HepG2 (cell line): ENCODE measurements around the gene ARL11. TPM values are rescaled to one million over a fixed set of nuclear protein-coding genes. Genes with fewer than 3 reads are reported as not detected.
A peak's percentile ranks its signal among the peaks of the same experiment; 100 is the strongest.

Source experiments
- CCDC6 ChIP-seq: sonication (generic); formaldehyde crosslinking; IDR thresholded peaks from 2 replicates; pipeline ENCODE4 v1.8.1; 2022; ENCODE audit warnings: mild to moderate bottlenecking, missing genetic modification reagents, moderate library complexity
- EED ChIP-seq: sonication (generic); formaldehyde crosslinking; IDR thresholded peaks from 2 replicates; pipeline ENCODE4 v1.5.0; 2020; ENCODE audit warnings: mild to moderate bottlenecking, missing genetic modification reagents
- PBX2 ChIP-seq: IDR thresholded peaks from 2 replicates; pipeline ENCODE4 v1.6.1; 2016; ENCODE audit warnings: control low read depth
- RELA ChIP-seq: sonication (generic); formaldehyde crosslinking; IDR thresholded peaks from 2 replicates; pipeline ENCODE4 v1.4.0; 2020; ENCODE audit warnings: missing genetic modification reagents
- SIN3A ChIP-seq: IDR thresholded peaks from 2 replicates; pipeline ENCODE4 v1.6.1; 2011; ENCODE audit warnings: low read depth, mild to moderate bottlenecking, control low read depth, low read length, borderline replicate concordance
- SNAPC2 ChIP-seq: sonication (generic); formaldehyde crosslinking; IDR thresholded peaks from 2 replicates; pipeline ENCODE4 v1.8.1; 2022; ENCODE audit warnings: mild to moderate bottlenecking, missing genetic modification reagents
- TERF1 ChIP-seq: sonication (generic); formaldehyde crosslinking; IDR thresholded peaks from 2 replicates; pipeline ENCODE4 v1.8.0; 2022; ENCODE audit warnings: mild to moderate bottlenecking, missing genetic modification reagents, moderate library complexity
- USF2 ChIP-seq, 2 experiments: sonication (generic) in 1 of 2; formaldehyde crosslinking in 1 of 2; IDR thresholded peaks; 2 replicates each; pipeline versions ENCODE4 v1.5.1 to v1.6.1; 2011 to 2020; ENCODE audit warnings: borderline replicate concordance in 1 of 2, low read depth in 1 of 2, low read length in 1 of 2, mild to moderate bottlenecking in 1 of 2, missing genetic modification reagents in 1 of 2, moderate library complexity in 1 of 2
- ZBTB1 ChIP-seq: sonication (generic); formaldehyde crosslinking; IDR thresholded peaks from 2 replicates; pipeline ENCODE4 v1.4.0; 2020; ENCODE audit warnings: missing genetic modification reagents, borderline replicate concordance
- ZBTB39 ChIP-seq: sonication (generic); formaldehyde crosslinking; IDR thresholded peaks from 2 replicates; pipeline ENCODE4 v1.5.0; 2020; ENCODE audit warnings: missing genetic modification reagents
- ZNF329 ChIP-seq: sonication (generic); formaldehyde crosslinking; IDR thresholded peaks from 2 replicates; pipeline ENCODE4 v1.9.0; 2021; ENCODE audit warnings: low read depth, mild to moderate bottlenecking, missing genetic modification reagents
- ZNF354B ChIP-seq: sonication (generic); formaldehyde crosslinking; IDR thresholded peaks from 2 replicates; pipeline ENCODE4 v1.8.0; 2022; ENCODE audit warnings: mild to moderate bottlenecking, missing genetic modification reagents
- ZNF512 ChIP-seq: sonication (generic); formaldehyde crosslinking; IDR thresholded peaks from 2 replicates; pipeline ENCODE4 v1.4.0; 2020; ENCODE audit warnings: mild to moderate bottlenecking, missing genetic modification reagents
- ZNF512B ChIP-seq: sonication (generic); formaldehyde crosslinking; IDR thresholded peaks from 2 replicates; pipeline ENCODE4 v1.5.1; 2020; ENCODE audit warnings: missing genetic modification reagents, mild to moderate bottlenecking, borderline replicate concordance
- ZNF605 ChIP-seq: sonication (generic); formaldehyde crosslinking; IDR thresholded peaks from 2 replicates; pipeline ENCODE4 v1.8.0; 2022; ENCODE audit warnings: mild to moderate bottlenecking, missing genetic modification reagents
- polyA plus RNA-seq, 8 experiments: library from polyadenylated mRNA; depleted of rRNA in 3 of 8; stranded (reverse) in 7 of 8; unstranded in 1 of 8; fragments of >200 nt; fragmentation: Illumina TruSeq in 4 of 8; extraction: Trizol in 4 of 8; gene quantifications; 2 replicates each; pipeline versions ENCODE4 v1.2.1 to v1.2.3, GENCODE V29; 2011 to 2016; ENCODE audit warnings: low read depth in 4 of 8, missing spikeins in 1 of 8, mixed read lengths in 1 of 8; ENCODE audit not compliant: insufficient read depth in 1 of 8
- total RNA-seq, 5 experiments: library from RNA; depleted of rRNA; stranded (reverse); fragments of >200 nt; fragmentation: Illumina TruSeq; extraction: Trizol; gene quantifications; 2 replicates each; pipeline ENCODE4 v1.2.3, GENCODE V29; 2016; ENCODE audit warnings: low read depth in 1 of 5

Gene ARL11
- total and polyA plus RNA-seq, 2 of the 13 experiments (the other 11 are each of a cell fraction or from before 2014, with no cell fraction given), result 0.04 to 0.22 TPM

GRCh38 chr13:49585220-49586157, 42.8 kb upstream of the ARL11 start, which contains the start of gene RCBTB1 (continued):
- 0 out of 2 replicates have a peak, but pooled peaks have one; percentile 57 for TF ChIP-seq ZNF512B (CRISPR knock-in tag)
- peak; percentile 67; the same call in 1 of the 2 replicates for TF ChIP-seq ZNF329 (CRISPR knock-in tag)
- 0 out of 2 replicates have a peak, but pooled peaks have one; percentile 35 for TF ChIP-seq ZNF354B (CRISPR knock-in tag)
- 0 out of 2 replicates have a peak, but pooled peaks have one; percentile 29 for TF ChIP-seq EED
- no peak for TF ChIP-seq TERF1
- no peak for TF ChIP-seq PBX2 (CRISPR knock-in tag)
- no peak for TF ChIP-seq CCDC6 (CRISPR knock-in tag)
- TF ChIP-seq ZBTB39 (CRISPR knock-in tag), result peak; percentile 70; the same call in 1 of the 2 replicates
- TF ChIP-seq USF2 (IDR thresholded peaks at IDR 0.05; ENCODE audit: low read depth, low read length), result peak; percentile 97
- peak; percentile 80 for TF ChIP-seq USF2 (CRISPR knock-in tag; IDR thresholded peaks at IDR 0.05; ENCODE audit: borderline replicate concordance)
- TF ChIP-seq RELA (CRISPR knock-in tag), result no peak
- TF ChIP-seq ZBTB1, result peak; percentile 57; the same call in 1 of the 2 replicates
- peak; percentile 60; the same call in 1 of the 2 replicates for TF ChIP-seq ZNF605
- 0 out of 2 replicates have a peak, but pooled peaks have one; percentile 22 for TF ChIP-seq SNAPC2 (CRISPR knock-in tag)
- peak; percentile 54; the same call in 1 of the 2 replicates for TF ChIP-seq SIN3A
- no peak for TF ChIP-seq ZNF512 (CRISPR knock-in tag)
